Neural cell (in vitro differentiated cells): Measurements from ENCODE around the gene RPL27A. TPM values are rescaled to one million over a fixed set of nuclear protein-coding genes. Genes with fewer than 3 reads are reported as not detected.

ENCODE experiments used
- H2AFZ ChIP-seq: fragments of 200-600, 300-800 bp; sonication (generic), shearing (Covaris generic); 2 replicates; pipeline ENCODE4 v1.6.0; 2014; ENCODE audit warnings: low read depth, mild to moderate bottlenecking, antibody characterized with exemption, low read length, moderate library complexity
- H3F3A ChIP-seq: fragments of 200-600 bp; shearing (Covaris generic); 2 replicates; pipeline ENCODE4 v1.6.1; 2016; ENCODE audit warnings: mild to moderate bottlenecking, moderate library complexity, mixed read lengths, antibody characterized with exemption, low read length; ENCODE audit not compliant: insufficient read depth, poor library complexity, severe bottlenecking
- H3K27ac ChIP-seq: fragments of 200-600, 300-800 bp; sonication (generic), shearing (Covaris generic); 2 replicates; pipeline ENCODE4 v1.5.1; 2014; ENCODE audit warnings: mild to moderate bottlenecking, low read length, moderate library complexity
- H3K27me3 ChIP-seq: fragments of 300-800, 200-600 bp; sonication (generic), shearing (Covaris generic); 2 replicates; pipeline ENCODE4 v1.6.0; 2014; ENCODE audit warnings: mild to moderate bottlenecking, low read depth, low read length, moderate library complexity; ENCODE audit not compliant: insufficient read depth
- H3K36me3 ChIP-seq: fragments of 300-800, 200-600 bp; sonication (generic), shearing (Covaris generic); 2 replicates; pipeline ENCODE4 v1.5.1; 2014; ENCODE audit warnings: mild to moderate bottlenecking, antibody characterized with exemption, low read length, moderate library complexity; ENCODE audit not compliant: insufficient read depth
- H3K4me2 ChIP-seq: fragments of 300-800, 200-600 bp; sonication (generic), shearing (Covaris generic); 2 replicates; pipeline ENCODE4 v1.6.0; 2014; ENCODE audit warnings: mild to moderate bottlenecking, low read length
- H3K4me3 ChIP-seq: fragments of 300-800, 200-600 bp; sonication (generic), shearing (Covaris generic); 2 replicates; pipeline ENCODE4 v1.5.1; 2014; ENCODE audit warnings: mild to moderate bottlenecking, low read length, moderate library complexity
- H3K79me2 ChIP-seq: fragments of 200-600 bp; shearing (Covaris generic); replicated peaks from 2 replicates; pipeline ENCODE4 v1.6.0; 2014; ENCODE audit warnings: mild to moderate bottlenecking, low read length, moderate library complexity; ENCODE audit not compliant: insufficient read depth
- H3K9ac ChIP-seq: fragments of 300-800, 200-600 bp; sonication (generic), shearing (Covaris generic); 2 replicates; pipeline ENCODE4 v1.6.1; 2016; ENCODE audit warnings: mild to moderate bottlenecking, low read length, mixed read lengths
- H3K9me2 ChIP-seq: fragments of 200-600 bp; shearing (Covaris generic); 2 replicates; pipeline ENCODE4 v1.6.1; 2016; ENCODE audit warnings: mild to moderate bottlenecking, low read length, mixed read lengths; ENCODE audit not compliant: insufficient read depth
- H3K9me3 ChIP-seq: fragments of 200-600, 300-800 bp; sonication (generic), shearing (Covaris generic); 2 replicates; pipeline ENCODE4 v1.6.1; 2016; ENCODE audit warnings: mild to moderate bottlenecking, mixed run types, low read length, moderate library complexity, mixed read lengths
- H4K20me1 ChIP-seq: fragments of 200-600 bp; shearing (Covaris generic); 2 replicates; pipeline ENCODE4 v1.6.1; 2016; ENCODE audit warnings: mild to moderate bottlenecking, mixed run types; ENCODE audit not compliant: insufficient read depth
- EP300 ChIP-seq: fragments of 450-650 bp; conservative IDR thresholded peaks from 2 replicates; pipeline ENCODE4 v1.6.1; 2014; ENCODE audit warnings: antibody characterized with exemption, mild to moderate bottlenecking, moderate library complexity; ENCODE audit not compliant: poor library complexity, severe bottlenecking
- EZH2 ChIP-seq: fragments of 200-600, 300-800 bp; shearing (Covaris generic), sonication (generic); IDR thresholded peaks from 2 replicates; pipeline ENCODE4 v1.6.1; 2014; ENCODE audit warnings: antibody characterized with exemption, low read length, borderline replicate concordance, mild to moderate bottlenecking; ENCODE audit not compliant: insufficient read depth, poor library complexity, severe bottlenecking
- MXI1 ChIP-seq: fragments of 450-650 bp; conservative IDR thresholded peaks from 2 replicates; pipeline ENCODE4 v1.6.1; 2014; ENCODE audit warnings: antibody characterized with exemption, mild to moderate bottlenecking; ENCODE audit not compliant: poor library complexity, severe bottlenecking
- POLR2AphosphoS5 ChIP-seq: IDR thresholded peaks from 2 replicates; pipeline ENCODE4 v1.6.1; 2012
- RAD21 ChIP-seq: fragments of 450-650 bp; conservative IDR thresholded peaks from 2 replicates; pipeline ENCODE4 v1.6.1; 2014; ENCODE audit warnings: antibody characterized with exemption, mild to moderate bottlenecking, moderate library complexity
- SMC3 ChIP-seq: fragments of 450-650 bp; conservative IDR thresholded peaks from 2 replicates; pipeline ENCODE4 v1.6.1; 2014; ENCODE audit warnings: antibody characterized with exemption, mild to moderate bottlenecking, moderate library complexity; ENCODE audit not compliant: poor library complexity
- TAF1 ChIP-seq: IDR thresholded peaks from 2 replicates; pipeline ENCODE4 v1.6.1; 2012; ENCODE audit warnings: low read depth
- polyA minus RNA-seq: library from RNA; depleted of rRNA, polyadenylated mRNA; stranded (reverse); fragments of >200 nt; gene quantifications from 2 replicates; pipeline ENCODE4 v1.2.3, GENCODE V29; 2014
- polyA plus RNA-seq: library from polyadenylated mRNA; depleted of rRNA; stranded (reverse); fragments of >200 nt; gene quantifications from 2 replicates; pipeline ENCODE4 v1.2.3, GENCODE V29; 2014
- TF ChIP-seq, protein P1 (sequence below): IDR thresholded peaks from 2 replicates; pipeline ENCODE4 v1.6.1; 2012; ENCODE audit warnings: borderline replicate concordance
- TF ChIP-seq, protein P2 (sequence below): fragments of 450-650 bp; IDR thresholded peaks from 2 replicates; pipeline ENCODE4 v1.5.1; 2014; ENCODE audit warnings: antibody characterized with exemption, mild to moderate bottlenecking, moderate library complexity; ENCODE audit not compliant: poor library complexity, severe bottlenecking

The RPL27A gene
- polyA plus RNA-seq (691 and 700 TPM in 2 replicates), polyA minus RNA-seq (329 and 352 TPM in 2 replicates)

DNA sequence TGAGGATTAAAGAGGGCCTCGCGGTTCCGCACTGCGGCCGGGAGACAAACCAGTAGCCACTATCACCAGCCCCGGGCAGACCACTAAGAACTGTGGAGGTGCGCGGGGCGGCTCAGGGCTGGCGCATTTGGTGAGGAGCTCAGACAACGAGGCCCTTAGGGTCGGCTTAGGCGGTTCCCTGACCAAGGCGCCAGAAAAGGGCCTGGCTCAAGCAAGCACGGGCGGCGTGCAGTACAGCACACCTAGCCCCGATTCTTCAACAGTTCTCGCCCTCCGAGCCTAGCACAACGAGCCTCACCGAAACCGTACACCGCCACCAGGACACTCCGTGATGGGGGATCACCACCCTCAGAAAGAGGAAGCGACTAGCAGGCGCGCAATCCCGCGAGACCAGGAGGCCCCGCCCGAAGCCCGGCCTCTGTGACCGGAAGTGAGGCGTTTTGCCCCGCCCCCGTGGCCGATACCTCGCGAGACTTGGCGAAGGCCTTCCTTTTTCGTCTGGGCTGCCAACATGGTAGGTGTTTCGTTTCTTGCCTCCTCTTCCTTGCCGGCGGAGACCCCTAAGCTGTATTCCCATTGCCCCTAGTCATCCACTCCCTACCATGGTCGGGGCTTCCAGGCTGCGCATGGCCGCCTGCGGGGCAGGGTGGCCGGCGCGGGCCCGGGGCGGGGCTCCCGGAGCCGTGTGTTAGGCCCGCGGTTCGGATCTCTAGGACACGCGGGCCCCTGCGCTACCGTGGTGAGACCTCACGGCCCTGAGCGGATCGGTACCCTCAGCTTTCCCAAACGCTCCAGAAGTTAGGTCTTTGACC lies at the start of gene RPL27A, which contains the start of gene TRIM66:
TSS of gene RPL27A (plus strand) at position 490 of the 812 bp plus-strand sequence. CDS start at position 512, 22 bp downstream.
TSS of gene TRIM66 (minus strand) at position 363 of the 812 bp plus-strand sequence. CDS start 10,391 bp downstream, outside the sequence.
- TF ChIP-seq EZH2 (no peak), RAD21 (peak; percentile 65), SMC3 (peak; percentile 71), EP300 (peak; percentile 58), TAF1 (peak; percentile 84), MXI1 (peak; percentile 87), POLR2AphosphoS5 (peak; percentile 99)
- TF ChIP-seq, protein P1, sequence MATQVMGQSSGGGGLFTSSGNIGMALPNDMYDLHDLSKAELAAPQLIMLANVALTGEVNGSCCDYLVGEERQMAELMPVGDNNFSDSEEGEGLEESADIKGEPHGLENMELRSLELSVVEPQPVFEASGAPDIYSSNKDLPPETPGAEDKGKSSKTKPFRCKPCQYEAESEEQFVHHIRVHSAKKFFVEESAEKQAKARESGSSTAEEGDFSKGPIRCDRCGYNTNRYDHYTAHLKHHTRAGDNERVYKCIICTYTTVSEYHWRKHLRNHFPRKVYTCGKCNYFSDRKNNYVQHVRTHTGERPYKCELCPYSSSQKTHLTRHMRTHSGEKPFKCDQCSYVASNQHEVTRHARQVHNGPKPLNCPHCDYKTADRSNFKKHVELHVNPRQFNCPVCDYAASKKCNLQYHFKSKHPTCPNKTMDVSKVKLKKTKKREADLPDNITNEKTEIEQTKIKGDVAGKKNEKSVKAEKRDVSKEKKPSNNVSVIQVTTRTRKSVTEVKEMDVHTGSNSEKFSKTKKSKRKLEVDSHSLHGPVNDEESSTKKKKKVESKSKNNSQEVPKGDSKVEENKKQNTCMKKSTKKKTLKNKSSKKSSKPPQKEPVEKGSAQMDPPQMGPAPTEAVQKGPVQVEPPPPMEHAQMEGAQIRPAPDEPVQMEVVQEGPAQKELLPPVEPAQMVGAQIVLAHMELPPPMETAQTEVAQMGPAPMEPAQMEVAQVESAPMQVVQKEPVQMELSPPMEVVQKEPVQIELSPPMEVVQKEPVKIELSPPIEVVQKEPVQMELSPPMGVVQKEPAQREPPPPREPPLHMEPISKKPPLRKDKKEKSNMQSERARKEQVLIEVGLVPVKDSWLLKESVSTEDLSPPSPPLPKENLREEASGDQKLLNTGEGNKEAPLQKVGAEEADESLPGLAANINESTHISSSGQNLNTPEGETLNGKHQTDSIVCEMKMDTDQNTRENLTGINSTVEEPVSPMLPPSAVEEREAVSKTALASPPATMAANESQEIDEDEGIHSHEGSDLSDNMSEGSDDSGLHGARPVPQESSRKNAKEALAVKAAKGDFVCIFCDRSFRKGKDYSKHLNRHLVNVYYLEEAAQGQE = peak; percentile 95
- TF ChIP-seq, protein P2, sequence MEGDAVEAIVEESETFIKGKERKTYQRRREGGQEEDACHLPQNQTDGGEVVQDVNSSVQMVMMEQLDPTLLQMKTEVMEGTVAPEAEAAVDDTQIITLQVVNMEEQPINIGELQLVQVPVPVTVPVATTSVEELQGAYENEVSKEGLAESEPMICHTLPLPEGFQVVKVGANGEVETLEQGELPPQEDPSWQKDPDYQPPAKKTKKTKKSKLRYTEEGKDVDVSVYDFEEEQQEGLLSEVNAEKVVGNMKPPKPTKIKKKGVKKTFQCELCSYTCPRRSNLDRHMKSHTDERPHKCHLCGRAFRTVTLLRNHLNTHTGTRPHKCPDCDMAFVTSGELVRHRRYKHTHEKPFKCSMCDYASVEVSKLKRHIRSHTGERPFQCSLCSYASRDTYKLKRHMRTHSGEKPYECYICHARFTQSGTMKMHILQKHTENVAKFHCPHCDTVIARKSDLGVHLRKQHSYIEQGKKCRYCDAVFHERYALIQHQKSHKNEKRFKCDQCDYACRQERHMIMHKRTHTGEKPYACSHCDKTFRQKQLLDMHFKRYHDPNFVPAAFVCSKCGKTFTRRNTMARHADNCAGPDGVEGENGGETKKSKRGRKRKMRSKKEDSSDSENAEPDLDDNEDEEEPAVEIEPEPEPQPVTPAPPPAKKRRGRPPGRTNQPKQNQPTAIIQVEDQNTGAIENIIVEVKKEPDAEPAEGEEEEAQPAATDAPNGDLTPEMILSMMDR = peak; percentile 34
- peak within 1 kb of the TSS; percentile 81 for H3K4me3 ChIP-seq
- H3K27me3 ChIP-seq = no peaks in the 10 kb centered on the region
- no peaks in the 10 kb centered on the region for H4K20me1 ChIP-seq
- no peaks in the 10 kb centered on the region for H3K9me3 ChIP-seq
- H3K9ac ChIP-seq = peak within 1 kb of the TSS; percentile 98
- peak within 1 kb of the TSS; percentile 97 for H3K27ac ChIP-seq
- peak within 1 kb of the TSS; percentile 98 for H3K4me2 ChIP-seq
- no peaks in the 10 kb centered on the region for H3F3A ChIP-seq
- peak within 1 kb of the TSS; percentile 96 for H2AFZ ChIP-seq
- H3K36me3 ChIP-seq = peaks cover 8% of the 10 kb centered on the region
- peaks cover 19% of the 10 kb centered on the region for H3K79me2 ChIP-seq
- H3K9me2 ChIP-seq = no peaks in the 10 kb centered on the region

DNA sequence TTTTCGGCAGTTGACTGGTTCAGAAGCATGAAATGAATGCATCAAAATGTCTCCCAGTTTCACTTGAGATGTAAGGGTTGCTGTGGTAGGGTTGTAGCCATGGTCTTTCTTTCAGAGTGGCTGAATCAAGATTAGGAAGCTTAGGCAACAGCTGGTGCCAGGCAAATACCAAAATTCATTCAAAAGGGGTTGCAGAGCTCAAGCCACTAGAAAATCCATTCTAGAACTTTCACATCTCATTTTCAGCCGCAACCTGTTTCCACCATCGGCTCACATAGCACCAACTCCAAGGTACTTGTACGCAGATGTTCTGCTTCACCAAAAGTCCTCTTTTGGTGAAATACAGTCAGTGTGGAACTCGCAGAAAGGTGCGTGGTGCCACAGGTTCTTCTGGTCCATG lies 48.1 kb upstream of the RPL27A start:
- H3K4me2 ChIP-seq = no peak overlapping the region
- no peak overlapping the region for H3K4me3 ChIP-seq
- H3K79me2 ChIP-seq = no peaks in the 10 kb centered on the region
- H4K20me1 ChIP-seq = no peaks in the 10 kb centered on the region
- H3F3A ChIP-seq = no peaks in the 10 kb centered on the region
- no peak overlapping the region for H3K27ac ChIP-seq
- H3K36me3 ChIP-seq = no peaks in the 10 kb centered on the region
- no peaks in the 10 kb centered on the region for H3K27me3 ChIP-seq
- H3K9me3 ChIP-seq = no peaks in the 10 kb centered on the region
- TF ChIP-seq EP300 (no peak), RAD21 (no peak), TAF1 (no peak), MXI1 (no peak), SMC3 (no peak), EZH2 (no peak), POLR2AphosphoS5 (no peak)
- TF ChIP-seq, protein P1 = no peak
- TF ChIP-seq, protein P2 = no peak
- no peak overlapping the region for H3K9ac ChIP-seq
- H2AFZ ChIP-seq = no peak overlapping the region
- no peaks in the 10 kb centered on the region for H3K9me2 ChIP-seq
